Neuronal stem cell (in vitro differentiated cells): ENCODE data around the gene TSC22D3.

Experiments
- DNase-seq: peaks from one replicate; pipeline ENCODE4 v3.0.0-alpha.2; 2013; ENCODE audit warnings: low spot score
- H2AFZ ChIP-seq: one replicate; pipeline ENCODE4 v1.6.1; 2013; ENCODE audit warnings: mild to moderate bottlenecking, low read length, inconsistent platforms
- H2AK5ac ChIP-seq: 2 replicates; pipeline ENCODE4 v1.6.1; 2013; ENCODE audit warnings: low read depth, mild to moderate bottlenecking, inconsistent platforms, low read length, moderate library complexity, mixed read lengths
- H2BK120ac ChIP-seq: 2 replicates; pipeline ENCODE4 v1.6.1; 2013; ENCODE audit warnings: low read depth, mild to moderate bottlenecking, inconsistent platforms, low read length, moderate library complexity, mixed read lengths
- H2BK12ac ChIP-seq: one replicate; pipeline ENCODE4 v1.6.1; 2013; ENCODE audit warnings: low read length, inconsistent platforms
- H2BK15ac ChIP-seq: 2 replicates; pipeline ENCODE4 v1.6.1; 2013; ENCODE audit warnings: mild to moderate bottlenecking, low read length, inconsistent platforms, mixed read lengths
- H2BK5ac ChIP-seq: one replicate; pipeline ENCODE4 v1.6.1; 2013; ENCODE audit warnings: inconsistent platforms, mild to moderate bottlenecking, low read length, moderate library complexity
- H3K14ac ChIP-seq: one replicate; pipeline ENCODE4 v1.6.1; 2013; ENCODE audit warnings: low read length, inconsistent platforms
- H3K18ac ChIP-seq: 2 replicates; pipeline ENCODE4 v1.6.1; 2013; ENCODE audit warnings: low read length, inconsistent platforms
- H3K23ac ChIP-seq: 2 replicates; pipeline ENCODE4 v1.6.1; 2013; ENCODE audit warnings: low read depth, mild to moderate bottlenecking, mixed read lengths, low read length, inconsistent platforms; ENCODE audit not compliant: poor library complexity
- H3K27ac ChIP-seq: replicated peaks from 3 replicates; pipeline ENCODE4 v1.5.1; 2013; ENCODE audit warnings: low read length, inconsistent platforms
- H3K27me3 ChIP-seq, 3 experiments: 2 replicates each; pipeline ENCODE4 v1.6.1; 2013; ENCODE audit warnings: low read length in 3 of 3, mild to moderate bottlenecking in 2 of 3, inconsistent platforms in 1 of 3, low read depth in 1 of 3, mixed read lengths in 1 of 3, moderate library complexity in 1 of 3; ENCODE audit not compliant: control insufficient read depth in 3 of 3, insufficient read depth in 3 of 3
- H3K36me3 ChIP-seq, 2 donors: replicated peaks in 1 of 2; 2 replicates each; pipeline ENCODE4 v1.6.1; 2013; ENCODE audit warnings: low read length in 2 of 2; ENCODE audit not compliant: control insufficient read depth in 2 of 2, insufficient read depth in 2 of 2
- H3K4ac ChIP-seq: 2 replicates; pipeline ENCODE4 v1.6.1; 2013; ENCODE audit warnings: inconsistent platforms, mild to moderate bottlenecking, low read length, moderate library complexity
- H3K4me1 ChIP-seq, 2 donors: 1 replicate in 1 of 2; 2 replicates in 1 of 2; pipeline ENCODE4 v1.6.1; 2013; ENCODE audit warnings: low read length in 2 of 2, low read depth in 1 of 2; ENCODE audit not compliant: control insufficient read depth in 2 of 2, insufficient read depth in 1 of 2
- H3K4me2 ChIP-seq: one replicate; pipeline ENCODE4 v1.6.1; 2013; ENCODE audit warnings: mild to moderate bottlenecking, low read length, inconsistent platforms; ENCODE audit not compliant: insufficient read depth, poor library complexity, severe bottlenecking
- H3K4me3 ChIP-seq, 2 donors: 2 replicates each; pipeline ENCODE4 v1.5.1; 2013; ENCODE audit warnings: low read length in 2 of 2, mild to moderate bottlenecking in 2 of 2, inconsistent platforms in 1 of 2, moderate library complexity in 1 of 2
- H3K79me1 ChIP-seq: one replicate; pipeline ENCODE4 v1.6.1; 2013; ENCODE audit warnings: low read depth, mild to moderate bottlenecking, inconsistent platforms, low read length, moderate library complexity
- H3K9ac ChIP-seq: one replicate; pipeline ENCODE4 v1.6.1; 2013; ENCODE audit warnings: mild to moderate bottlenecking, low read depth, low read length, inconsistent platforms; ENCODE audit not compliant: poor library complexity
- H3K9me3 ChIP-seq, 2 donors: replicated peaks in 1 of 2; 2 replicates each; pipeline versions ENCODE3 to v1.6.1; 2013; ENCODE audit warnings: low read length in 2 of 2, mild to moderate bottlenecking in 2 of 2, inconsistent platforms in 1 of 2, low read depth in 1 of 2, mixed read lengths in 1 of 2, moderate library complexity in 1 of 2; ENCODE audit not compliant: control insufficient read depth in 2 of 2, insufficient read depth in 1 of 2
- H4K8ac ChIP-seq: one replicate; pipeline ENCODE4 v1.6.1; 2013; ENCODE audit warnings: low read depth, mild to moderate bottlenecking, inconsistent platforms, low read length, moderate library complexity
- H4K91ac ChIP-seq: one replicate; pipeline ENCODE4 v1.6.1; 2013; ENCODE audit warnings: low read length, low read depth, mild to moderate bottlenecking, inconsistent platforms; ENCODE audit not compliant: poor library complexity
- WGBS, 2 donors: extraction: QIAGEN DNeasy Blood & Tissue Kit; methylation state at CpG; one replicate each; pipeline ENCODE4 v1.1.7; 2013; ENCODE audit warnings: missing lambda C conversion rate in 2 of 2, mixed read lengths in 1 of 2; ENCODE audit not compliant: insufficient read length in 2 of 2, insufficient replicate concordance in 1 of 2; ENCODE audit errors: extremely low coverage in 2 of 2; 5-methylcytosine and 5-hydroxymethylcytosine counted together

TSC22D3 gene

GRCh38 chrX:107676559-107677378 lies 98.8 kb downstream of the TSC22D3 start:
- WGBS, 2 donors, result no CpG with 5 or more reads among the region's 30 CpGs
- H3K79me1 ChIP-seq, result no peaks in the 10 kb centered on the region
- H3K18ac ChIP-seq, result no peak overlapping the region
- no peak overlapping the region for H3K4me2 ChIP-seq
- H3K9ac ChIP-seq, result no peak overlapping the region
- H3K23ac ChIP-seq, result no peak overlapping the region
- no peak overlapping the region for H3K4me3 ChIP-seq
- no peaks in the 10 kb centered on the region for H3K9me3 ChIP-seq
- H3K4me1 ChIP-seq, result peaks cover 2 to 10% of the 10 kb centered on the region in 2 donors
- no peak overlapping the region for H2BK120ac ChIP-seq
- H3K14ac ChIP-seq, result no peak overlapping the region
- no peak overlapping the region for H4K8ac ChIP-seq
- H2BK5ac ChIP-seq, result no peak overlapping the region
- H2BK15ac ChIP-seq, result no peak overlapping the region
- H2AFZ ChIP-seq, result no peak overlapping the region
- peaks cover 0 to 51% (median 0%) of the 10 kb centered on the region in 3 experiments for H3K27me3 ChIP-seq
- DNase-seq, result no peak
- H3K36me3 ChIP-seq, result no peaks in the 10 kb centered on the region
- no peak overlapping the region for H3K27ac ChIP-seq
- no peak overlapping the region for H4K91ac ChIP-seq
- H2BK12ac ChIP-seq, result no peak overlapping the region
- no peak overlapping the region for H3K4ac ChIP-seq
- no peak overlapping the region for H2AK5ac ChIP-seq

GRCh38 chrX:107675823-107676555 lies 99.6 kb downstream of the TSC22D3 start:
- H3K27me3 ChIP-seq, result peaks cover 0 to 51% (median 0%) of the 10 kb centered on the region in 3 experiments
- H3K4me3 ChIP-seq, result no peak overlapping the region
- no peak for DNase-seq
- H2AFZ ChIP-seq, result no peak overlapping the region
- H3K9ac ChIP-seq, result no peak overlapping the region
- H3K23ac ChIP-seq, result no peak overlapping the region
- no peak overlapping the region for H2AK5ac ChIP-seq
- no peak overlapping the region for H2BK120ac ChIP-seq
- H3K4me2 ChIP-seq, result no peak overlapping the region
- H3K79me1 ChIP-seq, result no peaks in the 10 kb centered on the region
- no peak overlapping the region for H2BK15ac ChIP-seq
- H3K36me3 ChIP-seq, result no peaks in the 10 kb centered on the region
- no peak overlapping the region for H3K14ac ChIP-seq
- H2BK5ac ChIP-seq, result no peak overlapping the region
- no peaks in the 10 kb centered on the region for H3K9me3 ChIP-seq
- H2BK12ac ChIP-seq, result no peak overlapping the region
- H3K18ac ChIP-seq, result no peak overlapping the region
- H3K27ac ChIP-seq, result no peak overlapping the region
- no peak overlapping the region for H4K8ac ChIP-seq
- no peak overlapping the region for H3K4ac ChIP-seq
- H3K4me1 ChIP-seq, result peaks cover 2 to 10% of the 10 kb centered on the region in 2 donors
- no peak overlapping the region for H4K91ac ChIP-seq
- no CpG with 5 or more reads among the region's 9 CpGs for WGBS, 2 donors

DNA sequence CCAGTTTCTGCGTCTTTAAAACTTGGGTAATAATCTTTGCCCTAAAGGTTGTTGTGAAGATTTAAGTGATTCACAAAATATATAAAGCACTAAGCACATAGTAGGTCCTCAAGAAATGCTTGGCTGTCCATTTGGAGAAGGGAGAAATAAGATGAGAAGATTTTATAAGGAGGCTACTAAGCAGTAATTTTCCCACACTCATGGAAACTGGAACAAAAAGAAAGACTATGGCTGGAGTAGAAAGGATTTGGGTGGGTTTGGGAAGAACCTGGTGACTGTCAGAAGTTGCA lies 100.3 kb downstream of the TSC22D3 start:
- Histone ChIP-seq H2AFZ (no peak overlapping the region), H3K4ac (no peak overlapping the region), H3K9ac (no peak overlapping the region), H2BK120ac (no peak overlapping the region), H3K23ac (no peak overlapping the region), H3K27me3 (peaks cover 0 to 48% (median 0%) of the 10 kb centered on the region in 3 experiments), H2AK5ac (no peak overlapping the region), H4K91ac (no peak overlapping the region), H3K14ac (no peak overlapping the region), H2BK15ac (no peak overlapping the region), H4K8ac (no peak overlapping the region), H3K18ac (no peak overlapping the region), H3K4me1 (peaks cover 2 to 10% of the 10 kb centered on the region in 2 donors), H3K9me3 (no peaks in the 10 kb centered on the region), H3K79me1 (no peaks in the 10 kb centered on the region), H3K27ac (no peak overlapping the region), H3K4me2 (no peak overlapping the region), H3K36me3 (no peaks in the 10 kb centered on the region), H2BK5ac (no peak overlapping the region), H3K4me3 (no peak overlapping the region), H2BK12ac (no peak overlapping the region)
- no peak for DNase-seq
- no CpG with 5 or more reads among the region's 1 CpG for WGBS, 2 donors
